ENCODE measurements around the gene FOXJ3. TPM values are rescaled to one million over a fixed set of nuclear protein-coding genes. Genes with fewer than 3 reads are reported as not detected.

The FOXJ3 gene
- total RNA-seq, 4 donors from 2014 or later = 42.9 to 68.5 (median 52.5) TPM

DNA sequence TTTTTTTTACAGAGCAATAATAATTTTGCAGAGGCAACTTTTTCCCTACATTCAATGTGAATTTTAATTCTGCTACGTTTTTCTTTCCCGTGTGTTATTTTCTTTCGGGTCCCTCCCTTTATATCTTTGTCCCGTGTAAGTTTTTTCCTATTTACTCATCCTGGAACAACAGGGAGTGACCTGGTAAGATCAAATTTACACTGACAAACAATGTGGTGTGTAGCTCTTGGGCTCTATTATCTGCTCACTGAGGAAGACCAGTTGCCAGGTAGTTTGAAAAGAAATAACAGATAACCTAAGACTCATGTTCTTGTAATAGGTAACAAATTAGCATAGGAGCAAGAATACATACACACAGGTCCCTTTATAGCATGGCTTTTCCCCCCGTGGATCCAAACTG is 136.8 kb downstream of the FOXJ3 start:
- no peak for TF ChIP-seq POLR2A (IDR thresholded peaks at IDR 0.05)
- no peak for TF ChIP-seq CTCF (IDR thresholded peaks at IDR 0.05)
- no peaks in the 10 kb centered on the region for H3K4me1 ChIP-seq
- H3K36me3 ChIP-seq = peaks cover 0 to 42% (median 0%) of the 10 kb centered on the region in 3 donors
- H3K27me3 ChIP-seq = no peaks in the 10 kb centered on the region
- no peak overlapping the region for H3K4me3 ChIP-seq
- no peak overlapping the region for H3K27ac ChIP-seq
- DNase-seq = no peak
- no peaks in the 10 kb centered on the region for H3K9me3 ChIP-seq

GRCh38 chr1:42195841-42196240 is 139.2 kb downstream of the FOXJ3 start:
- Histone ChIP-seq H3K4me3 (no peak overlapping the region), H3K4me1 (no peaks in the 10 kb centered on the region), H3K36me3 (peaks cover 0 to 40% (median 0%) of the 10 kb centered on the region in 3 donors), H3K9me3 (no peaks in the 10 kb centered on the region), H3K27me3 (no peaks in the 10 kb centered on the region), H3K27ac (no peak overlapping the region)
- no peak for TF ChIP-seq CTCF (IDR thresholded peaks at IDR 0.05)
- no peak for TF ChIP-seq POLR2A (IDR thresholded peaks at IDR 0.05)
- DNase-seq = no peak

- no peak for DNase-seq
- Histone ChIP-seq H3K4me1 (no peaks in the 10 kb centered on the region), H3K4me3 (no peak overlapping the region), H3K27me3 (no peaks in the 10 kb centered on the region), H3K27ac (no peak overlapping the region), H3K36me3 (peaks cover 0 to 55% (median 0%) of the 10 kb centered on the region in 3 donors), H3K9me3 (no peaks in the 10 kb centered on the region)
- no peak for TF ChIP-seq CTCF (IDR thresholded peaks at IDR 0.05)
- TF ChIP-seq POLR2A (IDR thresholded peaks at IDR 0.05) = no peak
Observed at GRCh38 chr1:42192106-42192505, 142.9 kb downstream of the FOXJ3 start.

DNA sequence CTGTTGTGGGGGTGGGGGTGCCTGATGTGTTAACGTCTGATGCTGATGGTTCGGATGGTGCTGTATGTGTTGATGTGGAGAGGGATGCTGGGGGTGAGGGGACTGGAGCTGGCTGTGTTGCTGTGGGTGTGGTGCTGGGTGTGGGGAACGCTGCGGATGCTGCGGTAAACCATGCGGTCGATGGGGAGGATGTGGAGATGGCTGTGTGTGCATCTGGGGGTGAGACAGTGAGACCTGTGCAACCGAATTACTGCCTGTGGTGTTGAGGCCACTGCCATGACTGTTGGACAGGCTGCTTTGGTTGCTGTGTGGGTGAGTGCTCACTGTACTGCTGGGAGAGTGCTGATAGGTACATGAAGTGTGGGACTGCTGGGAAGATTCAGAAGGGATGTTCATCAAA is 143.7 kb downstream of the FOXJ3 start:
- H3K27ac ChIP-seq = no peak overlapping the region
- TF ChIP-seq CTCF (IDR thresholded peaks at IDR 0.05) (no peak), POLR2A (IDR thresholded peaks at IDR 0.05) (no peak)
- no peaks in the 10 kb centered on the region for H3K9me3 ChIP-seq
- H3K36me3 ChIP-seq = peaks cover 0 to 58% (median 0%) of the 10 kb centered on the region in 3 donors
- no peaks in the 10 kb centered on the region for H3K4me1 ChIP-seq
- H3K27me3 ChIP-seq = no peaks in the 10 kb centered on the region
- H3K4me3 ChIP-seq = no peak overlapping the region
- no peak for DNase-seq

GRCh38 chr1:42189931-42190853 is 144.8 kb downstream of the FOXJ3 start:
- Histone ChIP-seq H3K4me1 (no peaks in the 10 kb centered on the region), H3K36me3 (peaks cover 0 to 63% (median 0%) of the 10 kb centered on the region in 3 donors), H3K9me3 (no peaks in the 10 kb centered on the region), H3K27me3 (no peaks in the 10 kb centered on the region), H3K27ac (no peak overlapping the region), H3K4me3 (no peak overlapping the region)
- DNase-seq = no peak
- TF ChIP-seq CTCF (IDR thresholded peaks at IDR 0.05) (no peak), POLR2A (IDR thresholded peaks at IDR 0.05) (no peak)
